Measurements from ENCODE around the gene RARRES1.

GRCh38 chr3:158717576-158717975 lies 14.7 kb downstream of the RARRES1 start:
- TF ChIP-seq MAZ (IDR thresholded peaks at IDR 0.05; ENCODE audit: borderline replicate concordance, low read depth, low read length): no peak
- TF ChIP-seq RARB (CRISPR knock-in tag; IDR thresholded peaks at IDR 0.05): no peak
- TF ChIP-seq EP300 (IDR thresholded peaks at IDR 0.05): no peak
- no peak for TF ChIP-seq CTCF (IDR thresholded peaks at IDR 0.05)
- no peak for TF ChIP-seq MAX (IDR thresholded peaks at IDR 0.05)
- TF ChIP-seq ZFP36 (IDR thresholded peaks at IDR 0.05; ENCODE audit: borderline replicate concordance, partially characterized antibody): no peak
